RWPE1 (cell line): ENCODE results near the gene LGALS3BP.
A peak's percentile ranks its signal among the peaks of the same experiment; 100 is the strongest.

Experiments
- CTCF ChIA-PET: fragments of 350-600 bp; sonication (Branson Sonifier 250); formaldehyde crosslinking; extraction: SDS; loops from one replicate; lab custom pipeline; 2021; lab: Yijun Ruan, JAX
- POLR2A ChIA-PET: fragments of 400-600 bp; formaldehyde crosslinking; extraction: SDS; loops from one replicate; lab custom pipeline; 2020; ENCODE audit warnings: antibody characterized with exemption; ENCODE audit not compliant: low non-redundant PET; lab: Yijun Ruan, JAX
- DNase-seq: peaks from one replicate; pipeline ENCODE4 v3.0.0; 2012; ENCODE audit warnings: low spot score
- H3K27ac ChIP-seq: fragments of 450-650 bp; 2 replicates; pipeline ENCODE4 v1.5.1; 2017
- TF ChIP-seq, protein P1 (sequence below): fragments of 450-650 bp; conservative IDR thresholded peaks from 2 replicates; pipeline ENCODE4 v1.5.1; 2017; ENCODE audit warnings: low read depth, mild to moderate bottlenecking

Gene LGALS3BP

GRCh38 chr17:78995761-78996451 is 16.2 kb upstream of the LGALS3BP start:
- H3K27ac ChIP-seq = peak overlapping the region; percentile 59
- no peak for DNase-seq
- ChIA-PET CTCF (interaction anchor here (0.6 to 1.3 kb wide), 3 partner anchors 50 to 272 kb away, joined by 3 to 4 read pairs (median 4); no protein-coding TSS in a partner anchor), POLR2A (no interaction called here)
- TF ChIP-seq, protein P1, sequence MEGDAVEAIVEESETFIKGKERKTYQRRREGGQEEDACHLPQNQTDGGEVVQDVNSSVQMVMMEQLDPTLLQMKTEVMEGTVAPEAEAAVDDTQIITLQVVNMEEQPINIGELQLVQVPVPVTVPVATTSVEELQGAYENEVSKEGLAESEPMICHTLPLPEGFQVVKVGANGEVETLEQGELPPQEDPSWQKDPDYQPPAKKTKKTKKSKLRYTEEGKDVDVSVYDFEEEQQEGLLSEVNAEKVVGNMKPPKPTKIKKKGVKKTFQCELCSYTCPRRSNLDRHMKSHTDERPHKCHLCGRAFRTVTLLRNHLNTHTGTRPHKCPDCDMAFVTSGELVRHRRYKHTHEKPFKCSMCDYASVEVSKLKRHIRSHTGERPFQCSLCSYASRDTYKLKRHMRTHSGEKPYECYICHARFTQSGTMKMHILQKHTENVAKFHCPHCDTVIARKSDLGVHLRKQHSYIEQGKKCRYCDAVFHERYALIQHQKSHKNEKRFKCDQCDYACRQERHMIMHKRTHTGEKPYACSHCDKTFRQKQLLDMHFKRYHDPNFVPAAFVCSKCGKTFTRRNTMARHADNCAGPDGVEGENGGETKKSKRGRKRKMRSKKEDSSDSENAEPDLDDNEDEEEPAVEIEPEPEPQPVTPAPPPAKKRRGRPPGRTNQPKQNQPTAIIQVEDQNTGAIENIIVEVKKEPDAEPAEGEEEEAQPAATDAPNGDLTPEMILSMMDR = no peak

- peak overlapping the region; percentile 59 for H3K27ac ChIP-seq
- ChIA-PET CTCF (interaction anchor here (0.6 to 1.3 kb wide), 2 partner anchors 51 to 273 kb away, joined by 3 to 4 read pairs; no protein-coding TSS in a partner anchor), POLR2A (no interaction called here)
- TF ChIP-seq, protein P1 = no peak
- no peak for DNase-seq
These were observed 15.5 kb upstream of the LGALS3BP start for GRCh38 chr17:78995022-78995760.

- peak overlapping the region; percentile 59 for H3K27ac ChIP-seq
- TF ChIP-seq, protein P1 = no peak
- CTCF ChIA-PET = interaction anchor here (0.6 to 1.1 kb wide), 3 partner anchors 9 to 533 kb away, joined by 3 to 4 read pairs (median 4); no protein-coding TSS in a partner anchor
- POLR2A ChIA-PET = no interaction called here
- DNase-seq = no peak
These were observed 14.4 kb upstream of the LGALS3BP start for GRCh38 chr17:78993981-78994671.

DNA sequence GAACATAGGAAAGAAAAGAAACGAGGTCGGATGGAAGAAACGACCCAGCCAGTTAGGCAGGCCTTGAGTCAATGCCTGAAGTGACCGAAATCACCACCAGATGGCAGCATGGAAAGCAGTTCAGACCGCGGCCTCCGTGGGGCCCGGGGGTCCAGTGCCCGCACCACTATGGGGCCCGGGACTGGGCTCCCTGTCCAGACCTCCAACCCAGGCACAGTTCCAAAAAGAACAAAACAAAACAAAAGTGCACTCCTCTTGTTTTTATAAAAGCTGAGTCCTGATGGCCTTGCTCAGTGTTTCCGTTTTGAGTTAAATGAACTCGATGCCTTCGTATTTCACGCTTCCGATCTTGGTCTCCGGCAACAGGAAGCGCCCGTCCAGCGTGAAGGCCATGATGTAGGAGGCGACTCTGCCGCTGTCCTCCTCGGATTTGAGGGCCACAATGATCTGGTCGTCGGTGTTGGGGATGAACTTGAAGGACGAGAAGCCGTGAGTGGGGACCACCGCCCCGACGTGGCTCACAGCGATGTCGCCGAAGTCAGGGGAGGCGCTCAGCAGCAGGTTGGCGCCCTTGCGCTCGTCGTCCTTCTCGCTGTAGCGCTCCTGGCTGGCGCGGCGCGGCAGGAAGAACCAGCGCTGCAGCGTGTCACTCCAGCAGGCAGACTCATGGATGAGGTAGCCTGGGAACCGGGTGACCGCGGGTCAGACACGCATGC is 13.7 kb upstream of the LGALS3BP start:
- ChIA-PET POLR2A (no interaction called here), CTCF (interaction anchor here (0.6 to 1.1 kb wide), 3 partner anchors 10 to 533 kb away, joined by 3 to 4 read pairs (median 4); no protein-coding TSS in a partner anchor)
- TF ChIP-seq, protein P1 = peak; percentile 89
- peak overlapping the region; percentile 59 for H3K27ac ChIP-seq
- DNase-seq = no peak

DNA sequence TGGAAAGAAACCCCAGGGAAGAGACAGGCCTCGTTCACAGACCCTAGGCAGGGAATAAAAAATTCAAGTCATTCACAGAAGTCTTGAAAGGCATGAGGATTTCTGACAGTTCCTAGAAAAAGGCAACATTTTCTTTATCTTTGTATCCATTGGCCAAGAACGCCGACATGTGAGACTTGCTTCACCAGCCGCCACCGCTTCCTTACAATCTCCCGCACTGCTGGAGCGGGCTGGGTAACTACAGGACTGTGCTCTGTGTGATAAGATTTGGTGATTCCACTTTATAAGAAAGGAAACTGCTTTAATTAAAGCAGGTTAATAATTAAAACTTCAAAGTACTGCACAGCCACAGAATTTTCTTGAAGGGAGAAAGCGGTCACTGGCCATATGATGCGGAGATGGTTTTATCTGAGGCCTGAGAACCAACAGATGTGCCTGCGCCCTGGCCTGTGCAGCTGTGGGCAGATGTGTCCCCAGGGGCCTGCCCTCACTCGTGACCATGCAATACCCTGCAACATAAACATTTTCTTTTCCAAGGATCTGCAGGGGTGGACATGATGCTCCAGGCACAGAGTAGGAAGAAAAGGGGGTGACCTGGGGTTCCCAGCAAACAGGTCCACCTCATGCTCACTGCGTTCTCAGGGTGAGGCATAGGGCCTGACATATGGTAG is 13.0 kb upstream of the LGALS3BP start:
- TF ChIP-seq, protein P1 = no peak
- POLR2A ChIA-PET = no interaction called here
- peak overlapping the region; percentile 59 for H3K27ac ChIP-seq
- DNase-seq = no peak
- CTCF ChIA-PET = no interaction called here
